Activated effector memory CD4-positive, alpha-beta T cell treated with anti-CD3 and anti-CD28 coated beads, Interleukin-2, amount 50 U/mL, for 16 hours (primary cell): ENCODE measurements around the gene LINGO1.

ENCODE experiments used
- DNase-seq: peaks from one replicate; pipeline ENCODE4 v3.0.0-alpha.2; 2020

The LINGO1 gene

DNA sequence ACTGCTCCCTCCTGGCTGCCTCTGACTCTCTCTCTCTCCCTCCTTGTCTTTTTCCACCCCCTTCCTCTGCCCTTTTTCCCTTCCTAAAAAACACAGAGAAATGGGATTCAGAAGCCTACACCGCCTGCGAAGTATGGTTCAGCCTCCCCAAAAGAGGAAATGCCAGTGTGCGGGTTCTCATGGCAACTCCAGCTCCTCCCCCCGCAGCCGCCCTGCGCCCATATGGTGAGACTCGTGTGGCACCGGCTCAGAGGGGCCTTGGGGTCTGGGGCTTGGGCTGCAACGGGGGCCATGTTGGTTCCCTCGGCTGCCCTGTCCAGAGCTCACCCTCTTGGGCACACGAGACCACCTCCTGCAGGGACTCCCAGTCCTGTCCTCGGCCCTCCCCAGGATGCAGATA, 23.6 kb upstream of the LINGO1 start:
- DNase-seq: no peak

DNA sequence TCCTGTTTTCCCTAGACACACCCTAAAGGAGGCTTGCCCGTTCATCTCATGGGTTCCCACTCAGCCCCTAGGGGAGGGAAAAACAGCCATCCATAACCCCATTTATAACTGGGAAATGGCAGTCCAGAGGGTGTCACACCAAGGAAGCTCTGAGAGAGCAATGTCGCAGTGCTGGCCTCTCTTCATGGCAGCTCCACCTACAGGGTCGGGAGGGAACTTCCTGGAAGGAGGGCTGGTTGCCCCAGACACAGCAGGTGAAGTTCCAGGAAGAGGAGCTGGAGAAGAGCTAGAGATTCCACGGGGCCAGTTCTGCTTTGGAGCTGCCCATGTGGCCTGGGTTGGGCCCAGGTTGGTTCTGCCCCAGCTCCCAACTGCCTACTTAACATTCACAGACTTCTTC, 22.3 kb upstream of the LINGO1 start:
- DNase-seq: no peak

DNA sequence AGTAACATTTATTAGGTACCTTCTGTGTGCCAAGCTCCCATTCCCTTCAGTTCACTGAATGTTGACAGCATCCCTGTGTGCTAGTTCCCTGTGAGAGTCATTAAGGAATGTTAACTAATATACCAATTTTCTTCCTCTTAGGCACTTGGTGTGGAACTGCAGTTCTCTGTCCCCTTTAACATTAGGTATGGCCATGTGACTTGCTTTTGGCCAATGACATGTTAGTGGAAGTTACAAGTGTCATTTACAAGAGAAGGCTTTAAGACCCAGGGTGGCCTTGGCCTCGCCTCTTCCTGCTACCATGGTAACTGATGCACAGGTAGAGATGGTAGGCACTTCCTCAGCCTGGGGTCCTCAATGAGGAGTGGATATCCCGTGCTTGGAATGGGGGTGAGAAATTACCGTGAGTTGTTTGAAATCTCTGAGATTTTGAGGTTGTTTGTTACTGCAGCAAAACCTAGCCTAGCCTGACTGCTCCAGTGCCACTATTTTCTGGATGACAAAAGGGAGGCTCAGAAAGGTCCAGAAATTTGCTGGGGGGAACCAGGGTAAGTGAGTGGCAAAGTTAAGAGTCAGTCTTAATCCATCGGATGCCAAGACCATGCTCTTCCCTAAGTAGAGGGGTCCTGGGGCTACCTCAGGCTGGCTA, 21.2 kb upstream of the LINGO1 start:
- no peak for DNase-seq

DNA sequence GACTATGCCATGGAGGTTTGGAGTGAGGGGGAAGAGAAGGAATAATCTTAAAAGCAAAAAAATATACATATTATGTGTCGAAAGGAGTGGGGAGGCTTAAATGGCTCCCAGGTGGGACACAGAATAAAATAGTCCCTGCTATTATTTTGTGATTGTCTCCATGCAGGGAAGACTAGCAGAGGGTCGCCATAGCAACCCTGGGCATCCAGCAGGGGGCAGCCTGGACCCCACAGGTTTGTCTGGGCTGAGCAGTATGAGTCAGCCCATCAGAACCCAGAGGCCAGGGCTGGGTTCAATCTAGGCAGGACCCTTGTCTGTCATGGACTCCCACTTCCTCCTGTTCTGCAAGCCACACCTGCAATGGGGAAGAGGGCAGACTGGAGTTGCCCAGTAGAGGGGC, 17.6 kb upstream of the LINGO1 start:
- no peak for DNase-seq

DNA sequence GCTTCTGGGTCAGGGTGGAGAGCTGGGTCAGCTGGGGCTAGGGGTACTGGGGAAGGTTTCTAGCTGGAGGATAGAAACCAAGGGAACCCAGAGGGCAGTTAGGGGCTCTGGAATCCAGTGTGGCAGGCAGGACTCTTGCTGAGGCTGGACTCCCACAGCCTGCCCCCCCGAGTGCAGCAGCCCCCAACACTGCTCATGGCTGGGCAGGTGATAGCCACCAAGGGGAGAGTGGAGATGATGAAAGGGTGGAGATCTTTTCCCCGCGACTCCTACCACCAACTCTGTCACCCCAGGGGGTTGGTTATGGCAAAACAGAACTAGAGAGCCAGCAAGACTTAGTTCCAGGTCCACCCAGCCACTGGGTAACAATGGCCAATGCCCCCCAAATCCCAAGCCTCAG, 16.9 kb upstream of the LINGO1 start:
- DNase-seq: no peak

DNA sequence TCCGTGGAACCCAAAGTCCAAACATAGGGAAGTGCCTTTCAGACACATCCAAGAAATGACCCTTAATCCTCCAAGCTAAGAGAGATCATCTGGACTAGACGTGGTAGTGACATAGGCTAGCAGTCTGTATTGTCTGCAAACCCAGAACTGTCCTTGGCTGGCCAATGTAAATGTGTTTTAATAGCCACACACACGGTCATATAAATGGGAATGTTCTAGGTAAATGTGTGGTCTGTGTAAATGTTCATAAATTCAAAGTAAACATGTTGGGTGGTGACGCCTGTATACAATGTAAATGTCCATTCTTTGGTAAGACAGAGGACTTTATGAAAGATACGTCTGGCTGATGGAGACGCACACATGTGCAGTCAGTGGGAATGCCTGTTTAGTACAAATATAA, 16.3 kb upstream of the LINGO1 start:
- DNase-seq: no peak

DNA sequence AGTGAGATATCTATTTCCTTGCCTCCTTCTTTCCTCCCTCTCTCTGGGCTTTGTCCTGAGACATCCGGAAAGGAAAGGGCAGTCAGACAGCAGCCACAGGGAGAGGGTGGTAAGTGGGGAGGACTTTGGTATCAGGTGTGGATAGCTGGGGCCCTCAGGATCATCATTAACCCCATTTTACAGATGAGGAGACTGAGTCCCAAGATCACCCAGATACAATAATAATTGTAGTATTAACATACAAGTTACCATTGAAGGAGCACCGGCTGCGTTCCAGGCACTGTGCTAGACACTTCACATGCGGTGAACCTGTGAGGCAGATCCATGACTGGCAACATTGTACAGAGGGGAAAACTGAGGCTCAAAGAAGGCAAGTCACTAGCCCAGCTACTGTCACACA, 15.2 kb upstream of the LINGO1 start:
- no peak for DNase-seq

DNA sequence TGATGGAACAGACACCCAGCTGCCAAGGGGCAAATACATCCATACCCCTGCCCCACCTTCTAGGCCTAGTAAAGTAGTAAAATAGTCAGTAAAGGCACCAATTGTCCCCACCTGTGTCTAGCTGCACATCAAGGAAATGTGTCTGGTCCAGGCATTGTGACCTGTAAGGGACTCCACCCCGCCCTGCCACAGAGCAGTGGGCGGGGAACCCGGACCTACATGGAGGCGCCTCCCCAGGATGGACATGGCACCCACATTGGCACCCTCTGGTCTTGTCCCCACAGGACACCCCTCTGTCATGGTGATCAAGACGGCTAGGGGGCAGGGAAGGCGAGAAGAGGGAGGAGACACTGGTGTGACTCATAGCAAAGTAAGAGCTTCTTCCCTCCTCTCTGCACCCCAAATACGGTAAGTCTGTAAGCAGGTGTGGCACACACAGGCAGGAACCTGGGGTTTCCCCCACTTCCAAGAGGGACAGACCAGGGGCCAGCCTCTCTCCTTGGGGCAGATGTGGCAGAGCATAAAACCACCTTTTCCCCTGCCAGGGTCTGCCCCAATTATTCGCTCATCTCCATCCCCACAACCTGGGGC, 13.5 kb upstream of the LINGO1 start:
- DNase-seq: no peak

DNA sequence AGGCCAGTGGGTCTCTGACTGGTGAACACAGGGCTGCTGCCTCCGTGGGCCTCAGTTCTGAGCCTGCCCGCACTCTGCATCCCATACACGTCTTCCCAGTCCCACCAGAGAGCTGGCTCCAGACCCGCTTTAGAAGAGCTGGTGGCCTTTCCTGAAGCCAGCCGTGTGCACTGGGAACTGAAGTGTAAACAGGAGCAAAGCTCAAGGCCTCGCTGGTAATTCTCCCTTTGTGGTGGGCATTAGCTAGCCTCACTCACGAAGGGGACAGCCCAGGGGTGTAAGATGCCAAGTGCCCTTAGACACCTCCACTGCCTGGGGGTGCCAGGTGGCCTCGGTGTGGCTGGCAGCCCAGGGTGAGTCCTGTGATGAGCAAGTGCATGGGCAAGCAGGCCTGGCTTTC, 12.9 kb upstream of the LINGO1 start:
- DNase-seq: no peak

DNA sequence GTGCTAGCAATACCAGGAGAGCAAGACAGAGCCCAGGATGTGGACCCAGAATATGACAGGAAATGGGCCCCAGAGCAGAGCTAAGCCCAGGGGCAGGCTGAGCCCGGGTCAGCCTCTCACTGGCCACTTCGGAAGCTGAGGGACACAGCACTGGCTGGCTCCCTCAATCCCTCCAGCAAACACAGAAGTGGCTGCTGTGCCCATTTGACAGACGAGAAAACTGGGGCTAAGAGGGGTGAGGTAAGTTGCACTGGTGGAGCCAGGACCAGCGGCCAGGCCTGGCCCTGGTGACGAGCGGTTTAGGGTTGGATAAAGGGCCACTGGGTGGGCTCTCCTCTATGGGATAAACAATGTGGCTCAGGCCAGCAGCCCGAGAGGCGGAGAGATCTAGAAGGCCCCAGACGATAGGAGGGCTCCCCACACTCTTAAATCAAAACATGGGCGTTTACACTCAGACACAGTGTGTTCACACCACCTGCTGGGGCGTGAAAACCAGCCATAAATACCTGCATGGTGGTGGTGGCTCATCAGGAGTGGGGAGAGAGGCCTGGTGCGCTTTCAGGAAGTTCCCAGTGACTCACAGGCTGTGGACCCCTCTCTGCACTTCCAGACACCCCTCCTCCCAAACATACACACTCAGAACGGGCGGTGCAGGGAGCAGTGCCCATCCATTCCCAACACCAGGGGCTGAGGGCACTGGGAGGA, 12.0 kb upstream of the LINGO1 start:
- no peak for DNase-seq

DNA sequence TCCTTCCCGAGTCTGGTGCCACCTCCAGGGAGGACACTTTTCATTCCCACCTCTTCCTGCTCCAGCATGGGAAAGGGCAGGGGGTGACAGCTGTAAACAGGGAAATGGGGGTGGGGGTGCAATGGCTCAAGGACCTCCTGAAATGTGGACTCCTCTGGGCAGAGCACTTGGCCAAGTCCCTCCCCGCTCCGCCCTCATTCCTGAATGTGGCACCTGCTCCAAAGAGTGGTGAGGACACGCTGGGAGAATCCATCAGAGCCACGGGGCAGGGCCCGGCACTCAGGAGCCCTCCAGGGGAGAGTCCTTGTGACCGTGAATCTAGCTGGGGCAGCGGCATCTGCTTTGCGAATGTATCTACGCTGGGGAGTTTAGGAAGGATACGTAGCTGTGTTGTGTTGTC, 11.1 kb upstream of the LINGO1 start:
- no peak for DNase-seq

DNA sequence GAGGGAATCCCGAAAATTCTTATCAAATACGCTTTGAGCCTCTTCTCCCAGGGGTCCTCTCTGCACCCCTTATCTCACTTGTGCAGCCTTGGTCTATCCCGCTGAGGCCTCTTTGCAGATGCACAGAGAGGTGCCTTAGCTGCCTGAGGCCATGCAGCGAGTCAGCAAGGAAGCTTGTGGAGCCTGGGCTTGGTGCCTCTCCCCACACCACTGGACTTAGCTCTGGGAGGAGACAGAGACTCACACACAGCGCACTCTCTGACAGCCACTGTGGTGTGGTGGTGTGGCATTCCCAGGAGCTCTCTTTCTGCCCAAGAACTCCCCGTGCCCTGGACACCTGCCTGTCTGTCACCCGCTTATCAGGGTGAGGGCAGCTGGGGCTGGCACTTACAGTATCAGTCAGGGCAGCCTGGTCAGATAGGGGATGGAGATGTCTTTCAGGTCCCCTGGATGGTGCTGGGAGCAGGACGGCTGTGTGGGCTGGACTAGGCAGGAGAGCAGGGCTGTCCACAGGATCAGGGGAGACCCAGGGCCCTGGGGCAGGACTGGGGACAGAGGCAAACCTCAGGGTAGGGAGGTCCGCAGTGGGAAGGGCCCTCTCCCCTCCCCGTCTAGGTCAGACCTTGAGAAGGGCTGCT, 10.2 kb upstream of the LINGO1 start:
- DNase-seq: no peak

DNA sequence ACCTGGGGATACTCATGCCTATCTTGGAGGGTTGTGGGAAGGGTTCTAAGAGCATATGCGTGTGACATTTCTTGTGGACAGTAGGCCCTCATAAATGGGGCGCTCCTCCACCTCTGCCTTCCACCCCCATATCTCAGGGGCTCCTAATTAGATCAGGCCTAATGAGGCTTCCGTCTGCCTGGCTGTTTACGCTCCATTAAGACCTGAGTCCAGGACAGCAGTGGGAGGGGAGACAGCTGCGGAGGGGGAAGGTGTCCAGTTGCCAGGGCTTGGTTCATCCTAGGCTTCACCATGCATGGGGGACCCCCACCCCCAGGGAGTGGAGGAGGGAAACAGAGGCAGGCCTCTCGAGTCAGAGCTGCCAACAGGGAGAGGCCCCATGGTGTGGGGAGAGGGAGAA, 9.3 kb upstream of the LINGO1 start:
- no peak for DNase-seq

DNA sequence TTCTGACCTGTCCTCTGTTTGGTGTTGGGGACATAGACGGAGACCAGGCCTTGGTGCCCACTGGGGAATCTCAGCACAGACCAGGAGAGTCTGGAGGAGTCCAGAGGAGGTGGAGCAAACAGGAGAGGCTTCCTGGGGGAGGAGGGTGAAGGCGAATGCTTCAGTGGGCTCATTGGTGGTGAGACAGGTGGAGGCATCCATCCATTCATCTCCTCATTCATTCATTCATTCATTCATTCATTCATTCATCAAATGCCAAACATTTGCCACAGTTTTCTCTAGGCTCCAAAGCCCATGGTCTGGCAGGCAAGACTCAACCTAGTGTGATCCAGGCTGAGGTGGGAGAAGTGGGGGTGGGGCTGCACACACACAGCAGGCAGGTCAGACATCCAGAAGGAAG, 7.9 kb upstream of the LINGO1 start:
- DNase-seq: no peak

DNA sequence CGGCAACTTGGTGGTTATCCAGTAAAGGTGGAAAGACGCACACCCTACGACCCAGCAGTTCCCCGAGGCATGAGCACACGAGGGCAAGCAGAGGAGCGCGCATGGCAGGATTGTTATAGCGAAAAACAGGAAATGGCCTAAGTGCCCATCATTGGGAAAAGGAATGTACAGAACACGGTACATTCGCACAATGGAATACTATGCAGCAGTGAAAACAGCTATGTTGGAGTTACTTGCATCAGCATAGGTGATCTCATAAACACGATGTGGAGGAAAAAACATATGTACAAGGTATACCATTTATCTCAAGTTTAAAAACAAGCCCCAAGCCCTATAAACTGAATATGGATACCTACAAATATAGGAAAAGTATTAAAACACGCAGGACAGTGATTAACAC, 6.7 kb upstream of the LINGO1 start:
- DNase-seq: no peak

DNA sequence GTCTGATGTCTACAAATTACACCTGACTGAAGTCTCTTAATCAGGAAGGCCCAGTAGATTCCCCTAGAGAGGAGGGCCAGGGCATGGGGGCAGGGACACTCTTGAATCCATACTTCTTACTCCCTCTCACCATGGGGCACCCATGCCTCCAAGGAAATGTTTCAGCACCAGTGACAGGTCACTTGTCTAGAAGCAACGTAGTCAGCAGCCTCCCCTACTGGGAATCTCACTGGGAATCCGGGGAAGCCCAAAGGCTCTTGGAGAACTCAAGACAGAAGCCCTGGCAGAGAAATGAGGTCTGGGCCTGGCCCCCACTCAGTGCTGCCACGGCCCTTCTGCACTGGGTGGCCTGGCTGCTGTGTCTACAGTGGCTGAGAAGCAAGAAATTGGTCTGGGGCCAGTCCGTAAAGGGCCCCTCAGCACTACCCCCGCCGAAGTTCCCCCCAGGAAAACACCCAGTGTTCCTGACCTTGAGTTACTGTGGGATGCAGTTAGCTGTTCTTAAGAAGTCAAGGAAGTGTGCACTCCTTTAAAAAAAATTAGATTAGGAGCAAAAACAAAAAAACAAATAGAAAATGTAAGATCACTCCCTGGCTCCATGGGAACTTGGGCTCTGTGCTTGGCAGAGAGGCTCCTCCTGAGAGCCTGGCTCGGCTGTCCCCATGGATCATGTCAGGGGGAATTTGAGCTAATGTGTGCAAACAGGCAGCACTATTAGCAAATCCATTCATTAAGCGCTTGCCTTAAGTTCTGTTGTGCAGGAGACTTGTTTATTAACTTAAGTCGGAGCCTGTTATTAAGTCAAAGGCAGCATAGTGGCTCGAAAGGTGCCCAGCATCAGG, 5.4 kb upstream of the LINGO1 start:
- DNase-seq: no peak

DNA sequence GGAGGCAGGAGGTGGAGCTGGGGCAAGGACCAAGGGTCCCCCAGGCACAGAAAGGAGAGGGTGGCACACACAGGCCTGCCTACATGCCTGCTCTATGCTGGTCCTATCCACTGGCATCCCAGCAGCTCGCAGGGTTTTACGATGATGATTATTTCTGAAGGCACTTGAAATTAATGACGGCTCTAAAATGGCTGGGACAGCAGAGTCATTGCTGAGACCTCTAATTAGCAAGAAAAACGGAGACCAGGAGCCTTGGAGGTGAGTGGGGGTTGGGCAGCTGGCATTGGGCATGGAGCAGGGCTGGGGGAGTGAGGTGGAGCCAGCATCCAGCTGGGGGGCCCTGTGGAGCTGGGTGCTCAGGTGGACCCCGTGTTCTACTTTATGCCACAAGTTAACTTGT, 3.5 kb upstream of the LINGO1 start:
- DNase-seq: no peak

DNA sequence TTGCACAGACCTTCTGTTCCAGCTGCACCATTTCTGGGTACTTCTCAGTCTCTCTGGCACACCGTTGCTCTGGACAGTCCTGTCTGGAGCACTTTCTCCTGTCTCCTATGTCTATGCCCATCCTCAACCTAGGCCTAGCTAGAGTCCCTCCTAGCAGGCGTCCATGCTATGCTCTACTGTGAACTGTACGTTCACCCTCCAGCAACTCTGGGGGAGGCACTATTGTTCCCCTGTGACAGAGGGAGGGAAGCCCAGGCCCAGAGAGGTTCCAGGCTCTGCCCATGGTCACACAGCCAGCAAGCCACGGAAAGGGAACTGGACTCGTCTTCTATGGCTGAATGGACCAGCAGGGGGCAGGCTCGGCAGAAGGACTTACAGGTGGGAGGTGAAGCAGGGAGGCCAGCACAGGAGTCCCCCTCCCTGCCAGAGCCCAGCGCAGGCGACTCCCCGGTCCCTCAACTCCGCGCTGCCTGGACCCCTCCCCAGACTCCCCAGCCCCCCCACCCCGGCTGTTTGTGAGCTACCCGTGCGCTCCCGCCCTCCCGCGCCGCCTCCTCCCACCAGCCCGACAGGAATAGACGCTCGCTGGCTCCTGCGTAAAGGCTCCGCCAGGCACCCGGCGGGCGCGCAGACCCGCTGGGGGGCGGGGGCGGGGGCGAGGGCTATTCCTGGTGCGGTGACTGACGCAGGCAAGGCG, 1.7 kb upstream of the LINGO1 start:
- peak; percentile 82 for DNase-seq

DNA sequence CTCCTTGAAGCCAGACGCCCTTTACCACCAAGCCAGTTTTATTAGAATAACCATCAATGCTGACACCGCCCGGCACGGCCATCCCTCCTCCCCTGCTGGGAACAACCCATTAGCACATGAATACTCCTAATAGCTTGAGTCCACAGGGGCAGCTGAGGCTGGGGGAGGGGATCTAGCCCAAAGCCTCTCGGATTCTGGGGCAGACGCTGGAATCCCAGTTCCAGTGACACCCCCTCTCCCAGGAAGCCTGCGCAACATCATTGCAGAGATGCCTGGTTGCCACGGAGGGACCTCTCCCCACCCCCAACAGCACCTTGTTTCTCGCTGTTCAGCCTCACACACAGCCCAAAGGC, 1.2 kb upstream of the LINGO1 start:
- DNase-seq: no peak

DNA sequence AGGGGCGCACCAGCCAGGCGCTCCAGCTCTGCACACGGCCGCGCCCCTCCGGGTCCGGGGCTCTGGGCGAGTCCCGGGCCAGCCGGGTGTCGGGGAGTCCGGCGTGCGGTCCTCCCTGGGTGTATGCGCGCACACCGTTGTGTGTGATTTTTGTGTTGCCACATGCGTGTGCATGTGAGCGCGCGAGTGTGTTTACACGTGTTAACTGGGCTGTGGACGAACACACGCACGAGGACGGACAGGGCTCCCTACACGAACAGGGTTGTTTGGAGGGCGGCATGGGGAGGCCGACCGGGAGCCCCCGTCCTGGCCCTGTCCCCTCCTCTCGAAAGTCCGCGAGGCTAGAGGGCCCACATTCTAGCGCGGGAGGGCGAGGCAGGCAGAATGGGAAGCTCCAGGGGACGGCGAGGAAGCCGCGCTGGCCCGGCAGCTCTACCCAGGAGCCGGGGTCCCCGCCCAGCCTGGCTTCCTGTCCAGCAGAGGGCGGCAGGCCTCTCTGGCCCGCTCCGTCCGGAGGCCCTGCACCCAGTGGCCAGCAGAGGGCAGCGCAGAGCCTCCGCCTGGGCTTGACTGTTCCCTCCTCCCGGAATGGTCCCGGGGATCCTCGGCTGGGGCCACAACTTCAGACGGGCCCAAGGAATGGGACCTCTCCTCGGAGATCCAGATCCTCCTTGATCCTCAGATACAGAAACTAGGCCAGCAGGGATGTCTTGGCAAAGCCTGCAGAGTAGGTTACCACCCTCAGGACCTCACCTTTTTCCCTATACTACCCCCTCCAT, 611 bp upstream of the LINGO1 start:
- DNase-seq: peak; percentile 83

DNA sequence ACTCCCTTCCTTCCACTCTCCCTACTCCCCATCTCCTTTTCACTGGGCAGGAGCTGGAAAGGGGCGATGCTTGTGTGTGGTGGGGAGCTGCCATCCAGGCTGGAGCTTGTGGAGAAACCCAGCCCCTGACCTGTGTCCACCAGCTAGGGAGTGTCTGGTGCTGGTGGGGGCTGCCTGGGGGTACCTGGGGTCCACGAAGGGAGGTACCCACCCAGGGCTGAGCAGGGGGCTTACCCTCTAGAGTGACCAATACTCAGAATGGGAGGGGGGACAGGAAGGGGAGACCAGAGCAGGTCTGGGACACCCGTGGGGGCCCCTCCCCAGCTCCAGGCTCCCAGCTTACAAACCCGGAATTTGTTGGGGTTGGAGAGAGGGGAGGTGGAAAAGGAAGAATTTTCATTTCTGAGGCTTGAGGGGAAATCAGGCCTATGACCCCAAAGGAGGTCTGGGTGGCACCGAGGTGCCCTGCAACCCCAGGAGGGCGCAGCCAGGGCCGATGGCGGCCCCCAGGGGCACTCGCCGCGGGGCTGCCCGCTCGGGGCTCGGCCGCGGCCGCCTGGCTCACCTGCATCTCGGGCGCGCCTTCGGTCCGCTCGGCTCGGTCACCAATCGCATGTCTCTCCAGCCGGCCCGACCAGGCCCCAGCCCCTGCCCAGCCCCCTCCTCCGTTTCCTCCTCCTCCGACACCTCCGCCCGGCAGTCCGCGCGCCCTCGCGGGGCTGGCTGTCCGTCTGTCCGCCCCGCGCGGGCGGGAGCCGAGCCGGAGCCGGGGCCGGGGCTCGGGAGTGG, 773 bp downstream of the LINGO1 start:
- DNase-seq: no peak
